Activated CD4-positive, CD25-positive, alpha-beta regulatory T cell (primary cell): Measurements from ENCODE around the gene LDLRAP1.

Experiments
- DNase-seq, 4 experiments: peaks; one replicate each; lab custom pipeline; 2025; lab: John Stamatoyannopoulos, UW

LDLRAP1 gene

GRCh38 chr1:25544243-25544764 lies 898 bp downstream of the LDLRAP1 start:
- no peak for DNase-seq

DNA sequence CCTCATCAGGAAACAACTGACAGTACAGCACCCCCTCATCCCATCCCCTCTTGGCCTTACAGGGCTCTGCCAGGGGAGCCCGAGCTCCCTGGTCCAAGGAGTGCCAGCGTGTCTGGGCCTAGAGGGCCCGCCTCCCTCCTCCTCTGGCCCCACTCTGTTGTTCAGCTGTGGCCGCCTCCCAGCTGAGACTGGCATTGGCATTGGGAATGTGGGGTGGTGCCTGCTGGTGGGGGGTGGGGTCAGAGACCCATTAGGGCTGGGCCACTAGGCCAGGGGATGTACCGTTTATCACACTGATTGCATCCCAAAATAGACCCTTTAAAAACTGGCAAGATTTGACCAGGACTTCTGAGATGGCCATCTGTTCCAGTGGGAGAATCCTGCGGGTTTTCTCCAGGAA lies 1.4 kb downstream of the LDLRAP1 start:
- DNase-seq = no peak

- DNase-seq = no peak
These were observed 2.4 kb downstream of the LDLRAP1 start for GRCh38 chr1:25545767-25546166.

- DNase-seq = no peak
These were observed 2.8 kb downstream of the LDLRAP1 start for GRCh38 chr1:25546193-25546592.

- no peak for DNase-seq
These were observed 5.2 kb downstream of the LDLRAP1 start for GRCh38 chr1:25548601-25549000.

GRCh38 chr1:25549273-25550154 lies 6.1 kb downstream of the LDLRAP1 start:
- peak; percentile 43 to 61 (median 58) for DNase-seq

GRCh38 chr1:25550155-25550506 lies 6.7 kb downstream of the LDLRAP1 start:
- no peak for DNase-seq

- DNase-seq = no peak
These were observed 7.4 kb downstream of the LDLRAP1 start for GRCh38 chr1:25550683-25551310.

- no peak for DNase-seq
These were observed 10.5 kb downstream of the LDLRAP1 start for GRCh38 chr1:25553749-25554429.

DNA sequence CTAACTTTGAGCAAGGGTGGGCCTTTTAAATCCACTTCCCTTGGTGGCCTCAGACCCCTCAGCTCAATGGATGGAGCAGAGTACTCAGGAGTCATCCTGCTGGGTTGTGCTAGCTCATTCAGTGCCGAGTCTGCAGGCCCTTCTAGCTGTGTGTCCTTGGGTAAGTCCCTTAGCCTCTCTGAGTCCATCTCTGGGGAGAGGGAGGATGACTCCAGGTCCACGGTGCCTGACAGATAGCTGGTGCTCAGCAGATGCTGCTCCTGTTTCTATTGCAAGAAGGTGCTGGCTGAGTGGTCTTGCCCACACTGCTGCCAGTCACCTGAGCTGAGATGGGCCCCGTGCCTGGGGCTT lies 11.0 kb downstream of the LDLRAP1 start:
- no peak for DNase-seq

DNA sequence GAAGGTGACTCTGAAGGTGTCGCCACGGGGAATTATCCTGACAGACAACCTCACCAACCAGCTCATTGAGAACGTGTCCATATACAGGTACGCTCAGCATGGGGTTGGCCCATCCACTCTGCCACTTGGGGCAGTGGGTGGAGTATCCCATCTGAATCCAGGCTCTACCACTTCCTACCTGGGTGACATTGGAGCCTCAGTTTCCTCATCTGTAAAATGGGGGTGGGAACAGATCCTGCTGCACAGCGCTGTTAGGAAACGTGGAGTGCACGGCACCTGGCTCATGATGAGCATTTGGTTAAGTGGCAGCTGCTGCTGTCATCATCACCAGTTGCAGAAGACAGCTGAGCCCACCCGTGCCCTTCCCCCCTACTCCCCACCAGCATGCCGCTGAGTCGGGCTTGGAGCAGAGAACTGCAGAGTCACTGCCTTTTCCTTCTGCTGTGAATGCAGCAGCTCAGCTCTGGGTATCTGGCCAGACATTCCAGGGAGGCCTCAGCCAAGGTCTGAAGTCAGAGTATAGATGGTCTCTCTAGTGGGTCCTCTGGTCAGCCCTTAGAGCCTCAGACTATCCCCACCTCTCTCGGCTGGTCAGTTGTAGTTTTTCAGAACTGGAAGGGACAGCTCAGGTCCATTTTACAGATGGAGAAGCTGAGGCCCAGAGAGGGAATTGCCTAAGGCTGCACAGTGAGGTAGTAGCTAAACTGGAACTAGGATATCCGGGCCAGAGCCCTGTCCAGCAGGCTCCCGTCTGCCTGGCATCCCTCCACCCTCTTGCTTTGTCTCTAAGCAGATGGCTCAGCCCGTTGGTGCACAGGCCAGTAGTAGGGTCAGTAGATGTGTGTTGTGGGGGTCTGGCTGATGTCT lies 11.7 kb downstream of the LDLRAP1 start:
- DNase-seq = no peak

GRCh38 chr1:25555753-25556092 lies 12.3 kb downstream of the LDLRAP1 start:
- no peak for DNase-seq

DNA sequence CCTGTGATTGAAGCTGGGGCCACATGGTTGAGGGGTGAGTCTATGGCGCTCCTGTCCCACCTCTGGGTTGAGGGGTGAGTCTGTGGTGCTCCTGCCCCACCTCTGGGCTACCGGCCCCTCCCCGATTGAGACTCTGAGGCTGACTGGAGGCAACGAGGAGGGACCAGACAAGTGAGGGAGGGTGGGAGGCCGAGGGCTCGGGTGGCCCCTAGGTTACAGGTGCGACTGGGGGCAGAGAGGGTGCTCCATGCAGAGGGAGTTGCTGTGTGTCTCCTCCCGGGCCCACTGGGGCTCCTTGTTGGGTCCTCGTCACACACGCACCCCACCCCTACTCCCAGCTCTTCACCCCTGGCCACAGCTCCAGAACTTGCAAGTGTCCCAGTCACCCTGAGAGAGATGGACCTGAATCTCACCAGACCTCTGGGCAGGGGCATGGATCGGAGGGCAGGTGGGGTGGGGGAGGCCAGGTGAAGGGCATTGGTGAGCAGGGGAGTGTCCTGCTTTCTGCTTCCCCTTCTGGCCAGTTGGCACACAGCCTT lies 12.8 kb downstream of the LDLRAP1 start:
- no peak for DNase-seq

GRCh38 chr1:25556791-25557476 lies 13.5 kb downstream of the LDLRAP1 start:
- no peak for DNase-seq

DNA sequence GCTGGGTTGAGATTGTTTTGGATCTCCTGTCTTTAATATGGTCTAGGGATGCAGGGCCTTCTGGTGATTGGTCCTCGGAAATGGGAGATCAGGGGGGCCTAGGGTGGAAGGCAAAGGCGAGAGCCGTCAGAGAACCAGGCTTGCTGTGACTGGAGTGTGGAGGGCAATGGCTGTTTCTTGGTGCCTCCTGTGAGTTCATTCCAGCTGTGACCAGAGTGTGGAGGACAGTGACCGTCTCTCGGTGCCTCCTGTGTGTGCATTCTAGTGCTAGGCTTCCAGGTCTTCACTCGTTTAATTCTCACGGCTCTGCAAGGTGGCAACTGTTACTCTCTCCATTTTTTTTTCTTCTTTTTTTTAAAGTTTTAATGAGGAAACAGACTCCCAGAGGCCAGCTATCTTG lies 14.1 kb downstream of the LDLRAP1 start:
- DNase-seq = no peak

DNA sequence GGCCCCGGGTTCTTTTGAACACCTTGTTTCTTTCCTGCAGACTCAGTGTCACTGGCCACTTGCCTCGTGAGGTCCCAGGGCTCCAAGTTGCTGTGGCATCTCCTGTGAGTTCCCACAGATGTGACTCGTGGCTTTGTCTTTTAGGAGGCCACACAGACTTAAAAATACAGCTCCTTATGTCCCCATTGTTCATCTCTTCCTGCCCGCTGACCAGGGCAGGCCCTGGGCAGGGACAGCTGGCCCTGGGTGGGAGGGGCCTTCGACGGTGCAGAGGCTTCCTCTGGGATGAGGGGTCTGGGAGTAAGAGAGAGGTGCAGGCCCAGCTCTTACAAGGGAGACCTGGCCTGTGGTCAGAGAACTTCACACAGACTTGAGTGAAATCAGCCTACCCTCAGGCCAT lies 15.6 kb downstream of the LDLRAP1 start:
- DNase-seq = no peak

GRCh38 chr1:25560001-25560400 lies 16.6 kb downstream of the LDLRAP1 start:
- no peak for DNase-seq

DNA sequence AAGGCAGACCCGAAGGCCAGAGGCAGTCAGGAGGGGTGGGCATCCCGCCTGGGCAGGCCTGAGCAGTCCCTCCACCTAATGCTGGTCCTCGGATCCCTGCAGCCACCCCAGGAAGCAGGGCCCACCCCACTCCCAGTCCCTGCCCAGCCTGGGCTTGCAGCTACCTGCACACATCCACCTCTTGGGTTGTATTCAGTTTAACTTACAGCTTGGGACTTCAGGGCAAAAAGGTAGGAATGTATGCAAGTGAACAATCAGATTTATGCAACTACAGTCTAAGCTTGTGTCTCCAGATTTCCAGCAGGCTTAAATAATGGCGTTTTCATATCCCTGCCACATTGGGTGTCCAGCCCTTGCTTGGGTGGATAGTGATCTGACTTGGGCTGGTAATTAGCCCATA lies 17.4 kb downstream of the LDLRAP1 start:
- no peak for DNase-seq

- no peak for DNase-seq
These were observed 18.2 kb downstream of the LDLRAP1 start for GRCh38 chr1:25561421-25562100.

- DNase-seq = peak in 2 of 4 experiments; percentile 70 to 76
These were observed 18.9 kb downstream of the LDLRAP1 start for GRCh38 chr1:25562101-25562927.
